ENCODE measurements around the gene TBRG1. TPM values are rescaled to one million over a fixed set of nuclear protein-coding genes. Genes with fewer than 3 reads are reported as not detected.

Gene TBRG1
- total RNA-seq, 1 donor from 2014 or later, result 87.3 TPM

- TF ChIP-seq CTCF (IDR thresholded peaks at IDR 0.05; ENCODE audit: unreplicated experiment), result no peak
- Mint-ChIP-seq H3K4me3 (ENCODE audit: unreplicated experiment) (no peak overlapping the region), H3K4me1 (ENCODE audit: unreplicated experiment) (peaks cover 4% of the 10 kb centered on the region), H3K36me3 (ENCODE audit: low read depth, unreplicated experiment) (no peaks in the 10 kb centered on the region), H3K27ac (ENCODE audit: unreplicated experiment) (no peak overlapping the region), H3K9me3 (ENCODE audit: unreplicated experiment) (no peaks in the 10 kb centered on the region), H3K27me3 (ENCODE audit: unreplicated experiment) (no peaks in the 10 kb centered on the region)
- DNase-seq (ENCODE audit: low spot score), result no peak
Observed at GRCh38 chr11:124605719-124606118, 16.9 kb upstream of the TBRG1 start.

- no peaks in the 10 kb centered on the region for H3K36me3 Mint-ChIP-seq (ENCODE audit: low read depth, unreplicated experiment)
- no peaks in the 10 kb centered on the region for H3K9me3 Mint-ChIP-seq (ENCODE audit: unreplicated experiment)
- no peak overlapping the region for H3K27ac Mint-ChIP-seq (ENCODE audit: unreplicated experiment)
- H3K4me3 Mint-ChIP-seq (ENCODE audit: unreplicated experiment), result no peak overlapping the region
- H3K27me3 Mint-ChIP-seq (ENCODE audit: unreplicated experiment), result no peaks in the 10 kb centered on the region
- peaks cover 9% of the 10 kb centered on the region for H3K4me1 Mint-ChIP-seq (ENCODE audit: unreplicated experiment)
- no peak for DNase-seq (ENCODE audit: low spot score)
- TF ChIP-seq CTCF (IDR thresholded peaks at IDR 0.05; ENCODE audit: unreplicated experiment), result no peak
Observed at GRCh38 chr11:124608147-124608546, 14.5 kb upstream of the TBRG1 start.

GRCh38 chr11:124610295-124610694 is 12.4 kb upstream of the TBRG1 start:
- Mint-ChIP-seq H3K27ac (ENCODE audit: unreplicated experiment) (no peak overlapping the region), H3K27me3 (ENCODE audit: unreplicated experiment) (peaks cover 2% of the 10 kb centered on the region), H3K4me3 (ENCODE audit: unreplicated experiment) (no peak overlapping the region), H3K36me3 (ENCODE audit: low read depth, unreplicated experiment) (no peaks in the 10 kb centered on the region), H3K4me1 (ENCODE audit: unreplicated experiment) (peaks cover 9% of the 10 kb centered on the region), H3K9me3 (ENCODE audit: unreplicated experiment) (no peaks in the 10 kb centered on the region)
- no peak for TF ChIP-seq CTCF (IDR thresholded peaks at IDR 0.05; ENCODE audit: unreplicated experiment)
- no peak for DNase-seq (ENCODE audit: low spot score)

GRCh38 chr11:124611064-124611463 is 11.6 kb upstream of the TBRG1 start, which contains the start of gene PANX3:
Gene PANX3 (plus strand): TSS chr11:124611428. CDS start chr11:124611557, 129 bp downstream.
- H3K36me3 Mint-ChIP-seq (ENCODE audit: low read depth, unreplicated experiment), result no peaks in the 10 kb centered on the region
- no peak for DNase-seq (ENCODE audit: low spot score)
- H3K27me3 Mint-ChIP-seq (ENCODE audit: unreplicated experiment), result peaks cover 2% of the 10 kb centered on the region
- no peak within 1 kb of the TSS for H3K4me3 Mint-ChIP-seq (ENCODE audit: unreplicated experiment)
- H3K4me1 Mint-ChIP-seq (ENCODE audit: unreplicated experiment), result peaks cover 6% of the 10 kb centered on the region
- no peaks in the 10 kb centered on the region for H3K9me3 Mint-ChIP-seq (ENCODE audit: unreplicated experiment)
- H3K27ac Mint-ChIP-seq (ENCODE audit: unreplicated experiment), result no peak within 1 kb of the TSS
- no peak for TF ChIP-seq CTCF (IDR thresholded peaks at IDR 0.05; ENCODE audit: unreplicated experiment)

- Mint-ChIP-seq H3K4me3 (ENCODE audit: unreplicated experiment) (no peak overlapping the region), H3K36me3 (ENCODE audit: low read depth, unreplicated experiment) (no peaks in the 10 kb centered on the region), H3K27me3 (ENCODE audit: unreplicated experiment) (peaks cover 2% of the 10 kb centered on the region), H3K27ac (ENCODE audit: unreplicated experiment) (no peak overlapping the region), H3K4me1 (ENCODE audit: unreplicated experiment) (peaks cover 6% of the 10 kb centered on the region), H3K9me3 (ENCODE audit: unreplicated experiment) (no peaks in the 10 kb centered on the region)
- TF ChIP-seq CTCF (IDR thresholded peaks at IDR 0.05; ENCODE audit: unreplicated experiment), result no peak
- no peak for DNase-seq (ENCODE audit: low spot score)
Observed at GRCh38 chr11:124612045-124612444, 10.6 kb upstream of the TBRG1 start.

Measured in endothelial cell (in vitro differentiated cells).